AG04450 (cell line): ENCODE results near the gene GTPBP3. TPM values are rescaled to one million over a fixed set of nuclear protein-coding genes. Genes with fewer than 3 reads are reported as not detected.

Experiments used
- CTCF ChIA-PET: fragments of 300-600, 350-600 bp; formaldehyde crosslinking; extraction: SDS; loops from one replicate; lab custom pipeline; 2022; ENCODE audit warnings: antibody characterized with exemption, inconsistent platforms; lab: Charles Lee
- POLR2A ChIA-PET: fragments of 350-600 bp; formaldehyde crosslinking; extraction: SDS; loops from one replicate; lab custom pipeline; 2021; ENCODE audit warnings: antibody characterized with exemption, inconsistent platforms; lab: Yijun Ruan, JAX
- DNase-seq: peaks from one replicate; pipeline ENCODE4 v3.0.0-alpha.2; 2011; ENCODE audit warnings: low read depth, low spot score
- H3K27ac ChIP-seq: one replicate; pipeline ENCODE4 v1.5.1; 2012; ENCODE audit warnings: low read depth, low read length, control low read depth
- H3K27me3 ChIP-seq: one replicate; pipeline ENCODE4 v1.6.0; 2012; ENCODE audit warnings: low read length; ENCODE audit not compliant: control insufficient read depth, insufficient read depth
- H3K4me3 ChIP-seq: 2 replicates; pipeline ENCODE4 v1.5.1; 2011; ENCODE audit warnings: mild to moderate bottlenecking, low read depth, low read length, control low read depth
- H3K9me3 ChIP-seq: 2 replicates; pipeline ENCODE4 v1.5.1; 2012; ENCODE audit warnings: low read length; ENCODE audit not compliant: control insufficient read depth, insufficient read depth
- polyA plus RNA-seq: library from polyadenylated mRNA; depleted of rRNA; stranded (reverse); fragments of >200 nt; gene quantifications from 2 replicates; pipeline ENCODE4 v1.2.3, GENCODE V29; 2011
- TF ChIP-seq, protein P1 (sequence below): IDR thresholded peaks from 2 replicates; pipeline ENCODE4 v1.5.1; 2011; ENCODE audit warnings: low read depth, low read length, control low read depth, inconsistent platforms

The GTPBP3 gene
- polyA plus RNA-seq, 1 experiment, result 4.7 TPM

DNA sequence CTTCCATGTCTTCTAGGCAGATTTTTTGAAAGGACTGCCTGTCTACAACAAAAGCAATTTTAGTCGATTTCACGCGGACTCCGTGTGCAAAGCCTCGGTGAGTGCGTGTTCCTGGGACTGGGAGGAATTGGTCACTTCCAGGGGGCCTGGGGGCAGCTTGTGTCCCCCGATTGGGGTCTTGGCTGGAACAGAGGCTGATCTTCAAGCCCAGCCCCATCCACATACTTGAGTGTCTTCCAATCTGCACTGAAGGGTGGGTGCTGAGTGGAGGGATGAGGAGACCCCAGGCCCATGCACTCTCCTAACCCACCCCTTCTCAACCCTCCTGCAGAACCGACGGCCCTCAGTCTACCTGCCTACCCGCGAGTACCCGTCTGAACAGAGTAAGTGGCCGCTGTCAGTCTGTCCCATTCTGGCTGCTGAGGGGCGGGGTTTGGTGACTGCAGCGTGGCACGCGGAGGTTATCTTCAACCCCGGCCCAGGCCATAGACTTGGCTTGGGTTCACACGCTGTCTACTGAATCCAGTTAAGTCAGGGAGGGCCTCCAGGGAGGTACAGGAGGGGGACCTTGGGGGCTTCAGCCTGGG is 23.3 kb upstream of the GTPBP3 start:
- ChIA-PET CTCF (interaction anchor here (0.7 kb wide), 1 partner anchor 52 kb away, joined by 6 read pairs; no protein-coding TSS in a partner anchor), POLR2A (interaction anchor here (0.6 kb wide), 1 partner anchor 57 kb away, joined by 5 read pairs; no protein-coding TSS in a partner anchor)
- peaks cover 7% of the 10 kb centered on the region; the same call in 1 of the 2 replicates for H3K9me3 ChIP-seq
- no peak overlapping the region for H3K4me3 ChIP-seq
- TF ChIP-seq, protein P1, sequence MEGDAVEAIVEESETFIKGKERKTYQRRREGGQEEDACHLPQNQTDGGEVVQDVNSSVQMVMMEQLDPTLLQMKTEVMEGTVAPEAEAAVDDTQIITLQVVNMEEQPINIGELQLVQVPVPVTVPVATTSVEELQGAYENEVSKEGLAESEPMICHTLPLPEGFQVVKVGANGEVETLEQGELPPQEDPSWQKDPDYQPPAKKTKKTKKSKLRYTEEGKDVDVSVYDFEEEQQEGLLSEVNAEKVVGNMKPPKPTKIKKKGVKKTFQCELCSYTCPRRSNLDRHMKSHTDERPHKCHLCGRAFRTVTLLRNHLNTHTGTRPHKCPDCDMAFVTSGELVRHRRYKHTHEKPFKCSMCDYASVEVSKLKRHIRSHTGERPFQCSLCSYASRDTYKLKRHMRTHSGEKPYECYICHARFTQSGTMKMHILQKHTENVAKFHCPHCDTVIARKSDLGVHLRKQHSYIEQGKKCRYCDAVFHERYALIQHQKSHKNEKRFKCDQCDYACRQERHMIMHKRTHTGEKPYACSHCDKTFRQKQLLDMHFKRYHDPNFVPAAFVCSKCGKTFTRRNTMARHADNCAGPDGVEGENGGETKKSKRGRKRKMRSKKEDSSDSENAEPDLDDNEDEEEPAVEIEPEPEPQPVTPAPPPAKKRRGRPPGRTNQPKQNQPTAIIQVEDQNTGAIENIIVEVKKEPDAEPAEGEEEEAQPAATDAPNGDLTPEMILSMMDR, result no peak
- no peaks in the 10 kb centered on the region for H3K27me3 ChIP-seq
- DNase-seq, result no peak
- H3K27ac ChIP-seq, result no peak overlapping the region

- H3K27ac ChIP-seq, result no peak overlapping the region
- H3K9me3 ChIP-seq, result peaks cover 3% of the 10 kb centered on the region; the same call in 1 of the 2 replicates
- H3K4me3 ChIP-seq, result no peak overlapping the region
- CTCF ChIA-PET, result no interaction called here
- TF ChIP-seq, protein P1, result no peak
- POLR2A ChIA-PET, result no interaction called here
- no peaks in the 10 kb centered on the region for H3K27me3 ChIP-seq
- DNase-seq, result no peak
Observed at GRCh38 chr19:17318966-17319365, 18.4 kb upstream of the GTPBP3 start.

DNA sequence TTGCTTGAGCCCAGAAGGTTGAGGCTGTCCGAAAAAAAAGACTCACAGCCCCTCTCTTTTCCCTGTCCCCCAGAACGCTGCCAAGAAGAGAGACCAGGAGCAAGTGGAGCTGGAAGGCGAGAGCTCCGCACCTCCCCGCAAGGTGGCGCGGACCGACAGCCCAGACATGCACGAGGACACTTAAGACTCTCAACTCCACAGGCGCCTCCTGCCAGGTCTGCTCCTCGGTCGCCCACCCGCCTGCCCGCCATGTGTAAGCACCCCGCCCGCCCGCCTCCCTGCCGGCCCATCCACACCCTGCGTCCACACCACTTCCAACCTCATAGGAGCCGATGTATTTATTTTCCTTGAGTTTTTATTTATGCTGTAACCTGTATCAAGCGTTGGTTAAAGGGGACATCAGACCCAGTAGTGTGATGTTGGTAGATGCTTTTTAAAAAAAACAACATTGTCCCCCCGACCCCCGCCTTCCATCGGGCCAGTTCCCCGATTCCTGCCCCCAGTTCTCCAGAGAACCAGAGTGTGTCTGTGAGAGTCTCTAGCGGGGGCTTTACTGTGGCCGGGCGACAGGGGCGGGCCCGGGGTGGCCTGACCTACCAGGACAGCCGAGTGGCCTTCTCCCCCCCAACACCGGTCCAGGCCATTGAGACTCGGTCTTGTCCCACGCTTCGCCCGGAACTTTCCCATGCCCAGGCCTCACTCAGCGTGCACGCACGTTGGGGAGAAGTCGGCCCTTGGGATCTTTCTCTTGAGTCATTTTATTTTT is 17.7 kb upstream of the GTPBP3 start:
- Histone ChIP-seq H3K27ac (no peak overlapping the region), H3K4me3 (no peak overlapping the region), H3K9me3 (peaks cover 3% of the 10 kb centered on the region; the same call in 1 of the 2 replicates), H3K27me3 (no peaks in the 10 kb centered on the region)
- TF ChIP-seq, protein P1, result no peak
- ChIA-PET CTCF (no interaction called here), POLR2A (no interaction called here)
- no peak for DNase-seq

DNA sequence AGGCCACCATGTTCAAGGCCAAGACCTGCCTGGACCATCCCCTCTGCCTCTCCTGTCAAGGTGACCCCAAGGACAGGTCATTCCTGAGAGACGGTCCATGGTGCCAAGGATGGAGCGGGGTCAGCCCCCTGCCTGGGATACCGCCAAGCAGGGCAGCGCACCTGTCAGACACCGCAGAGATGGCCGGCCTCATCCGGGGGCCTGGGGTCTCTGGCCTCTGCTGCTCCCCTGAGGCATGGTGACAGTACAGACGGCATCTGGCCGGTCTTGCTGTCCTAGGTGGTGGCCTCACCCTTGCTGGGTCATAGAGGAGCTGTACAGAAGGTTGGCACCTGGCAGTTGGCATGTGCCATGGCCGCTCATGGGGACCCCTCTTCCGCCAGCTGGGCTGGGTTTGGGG is 16.9 kb upstream of the GTPBP3 start:
- ChIA-PET POLR2A (interaction anchor here (1.8 kb wide), 1 partner anchor 11 kb away, joined by 5 read pairs; the partner anchor contains the start of gene DDA1), CTCF (no interaction called here)
- peaks cover 3% of the 10 kb centered on the region; the same call in 1 of the 2 replicates for H3K9me3 ChIP-seq
- no peaks in the 10 kb centered on the region for H3K27me3 ChIP-seq
- H3K27ac ChIP-seq, result no peak overlapping the region
- no peak overlapping the region for H3K4me3 ChIP-seq
- no peak for DNase-seq
- TF ChIP-seq, protein P1, result no peak
